GM12878 (cell line): ENCODE data around the gene PCSK5. TPM values are rescaled to one million over a fixed set of nuclear protein-coding genes. Genes with fewer than 3 reads are reported as not detected.

ENCODE experiments used
- ATAC-seq: fragments of 200-7000 bp; cut with Tn5 transposase; 3 replicates; pipeline ENCODE4 v1.9.1; 2020; ENCODE audit warnings: mild to moderate bottlenecking, moderate library complexity
- BruUV-seq: library from RNA; stranded (reverse); fragments of 400-500 nt; replicated peaks from 2 replicates; lab custom pipeline; 2021; lab: Mats Ljungman, UMichigan
- CTCF ChIA-PET: fragments of 300-600 bp; sonication (Branson Sonifier 250); formaldehyde crosslinking; extraction: SDS; loops from one replicate; lab custom pipeline; 2021; ENCODE audit warnings: inconsistent platforms; lab: Yijun Ruan, JAX
- POLR2A ChIA-PET: fragments of 350-600 bp; formaldehyde crosslinking; extraction: SDS; loops from one replicate; lab custom pipeline; 2021; ENCODE audit warnings: inconsistent platforms; lab: Charles Lee
- RAD21 ChIA-PET: fragments of 300-600 bp; sonication (Branson Sonifier 250); formaldehyde crosslinking; loops from one replicate; lab custom pipeline; 2023; ENCODE audit warnings: antibody characterized with exemption; ENCODE audit not compliant: unreplicated experiment; lab: Charles Lee
- SMC1A ChIA-PET: fragments of 300-600 bp; sonication (Branson Sonifier 250); formaldehyde crosslinking; loops from one replicate; lab custom pipeline; 2023; ENCODE audit not compliant: unreplicated experiment, uncharacterized antibody; lab: Charles Lee
- DNase-seq: peaks from one replicate; pipeline ENCODE4 v3.0.0-alpha.2; 2011; ENCODE audit warnings: low read depth, low spot score
- FAIRE-seq: peaks from 3 replicates; lab custom pipeline; 2011; peaks lifted over from hg19 to GRCh38; lab: Jason Lieb, UNC
- H2AFZ ChIP-seq: 2 replicates; pipeline ENCODE4 v1.6.0; 2011; ENCODE audit warnings: low read depth, low read length, control low read depth; ENCODE audit not compliant: control insufficient read depth
- H3K27ac ChIP-seq: 2 replicates; pipeline ENCODE4 v1.5.1; 2011; ENCODE audit warnings: control low read depth; ENCODE audit not compliant: control insufficient read depth, insufficient read depth
- H3K27me3 ChIP-seq, 2 experiments: replicated peaks in 1 of 2; 2 replicates each; pipeline versions ENCODE4 v1.6.0 to v1.6.1; 2011; ENCODE audit warnings: low read length in 1 of 2; ENCODE audit not compliant: control insufficient read depth in 2 of 2, insufficient read depth in 2 of 2
- H3K36me3 ChIP-seq, 2 experiments: 2 replicates each; pipeline ENCODE4 v1.5.1; 2011; ENCODE audit warnings: low read length in 1 of 2; ENCODE audit not compliant: control insufficient read depth in 2 of 2, insufficient read depth in 2 of 2
- H3K4me1 ChIP-seq: 2 replicates; pipeline ENCODE4 v1.6.1; 2011; ENCODE audit warnings: mild to moderate bottlenecking, low read length, moderate library complexity, mixed read lengths; ENCODE audit not compliant: control insufficient read depth, insufficient read depth
- H3K4me2 ChIP-seq: 2 replicates; pipeline ENCODE4 v1.6.0; 2011; ENCODE audit warnings: control low read depth; ENCODE audit not compliant: control insufficient read depth, insufficient read depth
- H3K4me3 ChIP-seq: fragments of 200-600 bp; sonication (generic); 2 replicates; pipeline ENCODE4 v1.5.1; 2016
- H3K79me2 ChIP-seq: 2 replicates; pipeline ENCODE4 v1.6.0; 2011; ENCODE audit warnings: low read length; ENCODE audit not compliant: control insufficient read depth, insufficient read depth
- H3K9ac ChIP-seq: 2 replicates; pipeline ENCODE4 v1.8.0; 2011; ENCODE audit warnings: low read length, control low read depth, mixed read lengths; ENCODE audit not compliant: control insufficient read depth, insufficient read depth
- H3K9me3 ChIP-seq: replicated peaks from 3 replicates; pipeline ENCODE4 v1.5.1; 2011; ENCODE audit warnings: mild to moderate bottlenecking, low read length; ENCODE audit not compliant: control insufficient read depth, insufficient read depth
- H4K20me1 ChIP-seq: 2 replicates; pipeline ENCODE4 v1.6.0; 2011; ENCODE audit not compliant: control insufficient read depth, insufficient read depth
- BRCA1 ChIP-seq: IDR thresholded peaks from 2 replicates; pipeline ENCODE4 v1.6.1; 2011; ENCODE audit warnings: low read depth, low read length, improper control_type of control experiment
- CEBPB ChIP-seq, 2 experiments: fragments of 150-350 bp in 1 of 2; IDR thresholded peaks; 2 replicates each; pipeline ENCODE4 v1.6.1; 2012 to 2014; ENCODE audit warnings: low read depth in 2 of 2, low read length in 2 of 2, borderline replicate concordance in 1 of 2, inconsistent platforms in 1 of 2
- FOXK2 ChIP-seq: fragments of 450-650 bp; IDR thresholded peaks from 2 replicates; pipeline ENCODE4 v1.6.1; 2017; ENCODE audit warnings: mild to moderate bottlenecking, moderate library complexity
- IRF3 ChIP-seq: fragments of 450-650 bp; IDR thresholded peaks from 2 replicates; pipeline ENCODE4 v1.6.1; 2014; ENCODE audit warnings: mild to moderate bottlenecking
- KAT2A ChIP-seq: conservative IDR thresholded peaks from 2 replicates; pipeline ENCODE4 v1.6.1; 2011; ENCODE audit warnings: low read depth, low read length; ENCODE audit not compliant: control insufficient read depth
- MXI1 ChIP-seq: fragments of 150-350 bp; IDR thresholded peaks from 2 replicates; pipeline ENCODE4 v1.6.1; 2011; ENCODE audit warnings: low read depth, mild to moderate bottlenecking, inconsistent platforms, low read length, improper control_type of control experiment
- MYB ChIP-seq: fragments of 150-350 bp; IDR thresholded peaks from 2 replicates; pipeline ENCODE4 v1.6.1; 2014; ENCODE audit warnings: mild to moderate bottlenecking, low read depth, low read length, borderline replicate concordance
- SREBF2 ChIP-seq: IDR thresholded peaks from 2 replicates; pipeline ENCODE4 v1.6.1; 2012; ENCODE audit warnings: mild to moderate bottlenecking, low read length
- SUPT20H ChIP-seq: IDR thresholded peaks from 2 replicates; pipeline ENCODE4 v1.6.1; 2011; ENCODE audit warnings: low read depth, mild to moderate bottlenecking, low read length, moderate library complexity, borderline replicate concordance; ENCODE audit not compliant: control insufficient read depth
- TBL1XR1 ChIP-seq: IDR thresholded peaks from 2 replicates; pipeline ENCODE4 v1.6.1; 2012; ENCODE audit warnings: low read depth, low read length, improper control_type of control experiment
- ZNF207 ChIP-seq: fragments of 450-650 bp; IDR thresholded peaks from 2 replicates; pipeline ENCODE4 v1.6.1; 2014; ENCODE audit warnings: antibody characterized with exemption, mild to moderate bottlenecking, borderline replicate concordance
- ZNF592 ChIP-seq: fragments of 450-650 bp; IDR thresholded peaks from 2 replicates; pipeline ENCODE4 v1.6.1; 2017; ENCODE audit warnings: mild to moderate bottlenecking, moderate library complexity
- ZSCAN29 ChIP-seq: fragments of 450-650 bp; IDR thresholded peaks from 2 replicates; pipeline ENCODE4 v1.6.1; 2017; ENCODE audit warnings: mild to moderate bottlenecking, moderate library complexity
- ZZZ3 ChIP-seq: IDR thresholded peaks from 2 replicates; pipeline ENCODE4 v1.6.1; 2011; ENCODE audit warnings: low read depth; ENCODE audit not compliant: control insufficient read depth, insufficient read length
- WGBS: methylation state at CpG from one replicate; pipeline ENCODE4 v1.1.6; 2016; ENCODE audit warnings: low lambda C conversion rate; ENCODE audit not compliant: insufficient replicate concordance, insufficient coverage; ENCODE audit errors: missing lambda C conversion rate; 5-methylcytosine and 5-hydroxymethylcytosine counted together
- in situ Hi-C: fragments of 300-500 bp; cut with MboI; formaldehyde crosslinking; loops from 9 replicates; pipeline ENCODE4 v1.14.3; 2018; ENCODE audit warnings: mixed read lengths
- intact Hi-C: fragments of 100-400 bp; cut with micrococcal nuclease; formaldehyde crosslinking; loops from one replicate; pipeline ENCODE4 v1.14.2; 2022; ENCODE audit not compliant: unreplicated experiment
- polyA plus RNA-seq, 11 experiments: library from polyadenylated mRNA; depleted of rRNA in 4 of 11; unstranded in 6 of 11; stranded (reverse) in 5 of 11; fragments of >200 nt; fragmentation: Nextera tagmentation in 4 of 11; fragmentation: Illumina TruSeq in 1 of 11; extraction: Ambion mirVana in 4 of 11; extraction: Trizol in 1 of 11; gene quantifications; 1 replicate in 1 of 11; 2 replicates in 10 of 11; pipeline versions ENCODE4 v1.2.1 to v1.2.3, GENCODE V29; 2011 to 2016; ENCODE audit warnings: inconsistent platforms in 2 of 11, missing spikeins in 2 of 11, low read depth in 1 of 11
- total RNA-seq, 4 experiments: library from RNA; depleted of rRNA in 3 of 4; stranded (reverse); fragments of >200 nt in 3 of 4; fragmentation: Illumina TruSeq in 1 of 4; extraction: Trizol in 1 of 4; gene quantifications; 2 replicates each; pipeline versions ENCODE4 v1.2.1 to v1.2.3, GENCODE V29; 2013 to 2021
- TF ChIP-seq, protein P1 (sequence below): fragments of 150-350 bp; IDR thresholded peaks from 2 replicates; pipeline ENCODE4 v1.6.1; 2016; ENCODE audit warnings: low read depth, low read length

Gene PCSK5
- total and polyA plus RNA-seq, 10 of the 15 experiments (the other 5 are each of a cell fraction or from before 2014, with no cell fraction given): 0.01 to 0.13 (median 0.04) TPM; not detected in 3

- no peak for TF ChIP-seq SUPT20H
- no peak for TF ChIP-seq KAT2A
- TF ChIP-seq ZNF207: no peak
- TF ChIP-seq ZNF592: no peak
- no peak for TF ChIP-seq TBL1XR1
- TF ChIP-seq, all 136 proteins: peak for 0
Measured at GRCh38 chr9:76333964-76334363, 443.5 kb downstream of the PCSK5 start (continued).

GRCh38 chr9:76336027-76336426 lies 445.6 kb downstream of the PCSK5 start:
- H4K20me1 ChIP-seq: no peaks in the 10 kb centered on the region
- intact Hi-C loops: no loop called here
- no peak overlapping the region for H3K27ac ChIP-seq
- BruUV-seq: no TSS peak
- ChIA-PET RAD21 (no interaction called here), SMC1A (interaction anchor here (0.6 to 0.7 kb wide), 2 partner anchors 47 to 58 kb away, joined by 3 read pairs; partner anchors contain the start of gene RFK), POLR2A (no interaction called here), CTCF (no interaction called here)
- H3K4me2 ChIP-seq: no peak overlapping the region
- H3K4me1 ChIP-seq: no peaks in the 10 kb centered on the region
- no peak for ATAC-seq
- H3K9me3 ChIP-seq: no peaks in the 10 kb centered on the region
- no peaks in the 10 kb centered on the region for H3K36me3 ChIP-seq
- in situ Hi-C loops: no loop called here
- no peaks in the 10 kb centered on the region for H3K79me2 ChIP-seq
- H3K9ac ChIP-seq: no peak overlapping the region
- H3K27me3 ChIP-seq: peaks cover 0 to 3% of the 10 kb centered on the region in 2 experiments; a peak in 1 of 4 replicates
- 0% methylated on average over 1 of the region's 1 CpG for WGBS
- no peak for DNase-seq
- H3K4me3 ChIP-seq: no peak overlapping the region
- no peak overlapping the region for H2AFZ ChIP-seq
- FAIRE-seq: no peak
- TF ChIP-seq SREBF2 (no peak), ZZZ3 (no peak), BRCA1 (no peak), FOXK2 (no peak), MXI1 (no peak), ZSCAN29 (no peak), CEBPB (IDR thresholded peaks at IDR 0.05; ENCODE audit: borderline replicate concordance in 1 of 2, low read depth in 2 of 2, low read length in 2 of 2) (no peak), MYB (no peak), IRF3 (no peak)
- TF ChIP-seq, protein P1, sequence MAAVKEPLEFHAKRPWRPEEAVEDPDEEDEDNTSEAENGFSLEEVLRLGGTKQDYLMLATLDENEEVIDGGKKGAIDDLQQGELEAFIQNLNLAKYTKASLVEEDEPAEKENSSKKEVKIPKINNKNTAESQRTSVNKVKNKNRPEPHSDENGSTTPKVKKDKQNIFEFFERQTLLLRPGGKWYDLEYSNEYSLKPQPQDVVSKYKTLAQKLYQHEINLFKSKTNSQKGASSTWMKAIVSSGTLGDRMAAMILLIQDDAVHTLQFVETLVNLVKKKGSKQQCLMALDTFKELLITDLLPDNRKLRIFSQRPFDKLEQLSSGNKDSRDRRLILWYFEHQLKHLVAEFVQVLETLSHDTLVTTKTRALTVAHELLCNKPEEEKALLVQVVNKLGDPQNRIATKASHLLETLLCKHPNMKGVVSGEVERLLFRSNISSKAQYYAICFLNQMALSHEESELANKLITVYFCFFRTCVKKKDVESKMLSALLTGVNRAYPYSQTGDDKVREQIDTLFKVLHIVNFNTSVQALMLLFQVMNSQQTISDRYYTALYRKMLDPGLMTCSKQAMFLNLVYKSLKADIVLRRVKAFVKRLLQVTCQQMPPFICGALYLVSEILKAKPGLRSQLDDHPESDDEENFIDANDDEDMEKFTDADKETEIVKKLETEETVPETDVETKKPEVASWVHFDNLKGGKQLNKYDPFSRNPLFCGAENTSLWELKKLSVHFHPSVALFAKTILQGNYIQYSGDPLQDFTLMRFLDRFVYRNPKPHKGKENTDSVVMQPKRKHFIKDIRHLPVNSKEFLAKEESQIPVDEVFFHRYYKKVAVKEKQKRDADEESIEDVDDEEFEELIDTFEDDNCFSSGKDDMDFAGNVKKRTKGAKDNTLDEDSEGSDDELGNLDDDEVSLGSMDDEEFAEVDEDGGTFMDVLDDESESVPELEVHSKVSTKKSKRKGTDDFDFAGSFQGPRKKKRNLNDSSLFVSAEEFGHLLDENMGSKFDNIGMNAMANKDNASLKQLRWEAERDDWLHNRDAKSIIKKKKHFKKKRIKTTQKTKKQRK: no peak
